T-cell (primary cell): ENCODE results near the gene ADRA2B. TPM values are rescaled to one million over a fixed set of nuclear protein-coding genes. Genes with fewer than 3 reads are reported as not detected.

Experiments used
- ATAC-seq, 4 experiments: fragments of 200-7000 bp in 3 of 4; fragments of 150-1000 bp in 1 of 4; cut with Tn5 transposase; replicated peaks in 1 of 4; 1 replicate in 3 of 4; 2 replicates in 1 of 4; pipeline ENCODE4 v1.10.0; 2021; ENCODE audit warnings: moderate library complexity in 3 of 4, mild to moderate bottlenecking in 2 of 4, moderate number of reproducible peaks in 1 of 4
- CTCF ChIA-PET, 2 donors: fragments of 300-600 bp; sonication (Branson Sonifier 250); formaldehyde crosslinking; loops; one replicate each; lab custom pipeline; 2022; ENCODE audit warnings: antibody characterized with exemption in 2 of 2; lab: Charles Lee
- POLR2A ChIA-PET, 2 donors: fragments of 300-600 bp; sonication (Branson Sonifier 250); formaldehyde crosslinking; loops; one replicate each; lab custom pipeline; 2022; ENCODE audit warnings: antibody characterized with exemption in 2 of 2; lab: Charles Lee
- DNase-seq, 35 experiments: peaks; one replicate each; pipeline versions ENCODE4 v3.0.0 to v3.0.0-alpha.2; 2013 to 2023
- H3K27ac ChIP-seq: one replicate; pipeline ENCODE4 v1.5.1; 2013; ENCODE audit warnings: low read length
- H3K27me3 ChIP-seq, 2 experiments: replicated peaks in 1 of 2; 1 replicate in 1 of 2; 2 replicates in 1 of 2; pipeline versions ENCODE4 v1.6.1 to v1.7.0; 2013; ENCODE audit warnings: low read length in 1 of 2, mixed read lengths in 1 of 2; ENCODE audit not compliant: control insufficient read depth in 2 of 2, insufficient read depth in 2 of 2; ENCODE audit errors: extremely low read depth in 1 of 2
- H3K36me3 ChIP-seq, 2 donors: 1 replicate in 1 of 2; 2 replicates in 1 of 2; pipeline versions ENCODE4 v1.6.1 to v1.7.0; 2013; ENCODE audit warnings: low read length in 1 of 2; ENCODE audit not compliant: control insufficient read depth in 2 of 2, insufficient read depth in 1 of 2; ENCODE audit errors: extremely low read depth in 1 of 2
- H3K4me1 ChIP-seq, 2 experiments: 1 replicate in 1 of 2; 2 replicates in 1 of 2; pipeline versions ENCODE4 v1.6.1 to v1.7.0; 2013; ENCODE audit warnings: low read length in 2 of 2, mixed read lengths in 1 of 2; ENCODE audit not compliant: insufficient read depth in 2 of 2, control insufficient read depth in 1 of 2; ENCODE audit errors: extremely low read depth in 1 of 2
- H3K4me3 ChIP-seq, 2 donors: 1 replicate in 1 of 2; 2 replicates in 1 of 2; pipeline versions ENCODE4 v1.5.1 to v1.7.0; 2013; ENCODE audit warnings: mild to moderate bottlenecking in 2 of 2, low read length in 1 of 2, moderate library complexity in 1 of 2; ENCODE audit not compliant: control insufficient read depth in 1 of 2; ENCODE audit errors: extremely low read depth in 1 of 2
- H3K9me3 ChIP-seq: 2 replicates; pipeline ENCODE4 v1.7.0; 2013
- H3K27ac Mint-ChIP-seq, 2 donors: one replicate each; pipeline ENCODE4 v1.8.0; 2020 to 2021; ENCODE audit warnings: mild to moderate bottlenecking in 2 of 2, mixed read lengths in 2 of 2
- H3K27me3 Mint-ChIP-seq, 2 donors: one replicate each; pipeline ENCODE4 v1.8.0; 2021 to 2022; ENCODE audit warnings: mixed read lengths in 2 of 2
- H3K36me3 Mint-ChIP-seq: one replicate; pipeline ENCODE4 v1.8.0; 2021; ENCODE audit warnings: mixed read lengths
- H3K4me1 Mint-ChIP-seq, 3 donors: one replicate each; pipeline ENCODE4 v1.8.0; 2020 to 2022; ENCODE audit warnings: mixed read lengths in 3 of 3, mild to moderate bottlenecking in 1 of 3
- H3K4me3 Mint-ChIP-seq, 3 donors: one replicate each; pipeline ENCODE4 v1.8.0; 2020 to 2022; ENCODE audit warnings: mild to moderate bottlenecking in 3 of 3, mixed read lengths in 3 of 3, moderate library complexity in 3 of 3
- H3K9me3 Mint-ChIP-seq, 3 donors: one replicate each; pipeline ENCODE4 v1.8.0; 2020 to 2022; ENCODE audit warnings: mixed read lengths in 3 of 3
- WGBS: methylation state at CpG from one replicate; pipeline ENCODE4 v1.1.5; 2013; ENCODE audit warnings: missing lambda C conversion rate; ENCODE audit not compliant: insufficient coverage; 5-methylcytosine and 5-hydroxymethylcytosine counted together
- total RNA-seq, 35 experiments: library from RNA in 6 of 35; stranded (reverse) in 6 of 35; fragments of 120-200 nt in 1 of 35; gene quantifications; one replicate each; pipeline versions ENCODE4 v1.2.1 to v1.2.4 and lab custom pipeline; 2013 to 2026

The ADRA2B gene
- total RNA-seq, 5 donors from 2014 or later (not counting 1 experiment from before 2014, with no cell fraction given) = 0.13 to 0.77 (median 0.18) TPM

- Mint-ChIP-seq H3K4me3 (no peak overlapping the region), H3K27me3 (peaks cover 23 to 32% of the 10 kb centered on the region in 2 donors), H3K36me3 (peaks cover 20% of the 10 kb centered on the region), H3K4me1 (peaks cover 2 to 16% (median 8%) of the 10 kb centered on the region in 3 donors), H3K9me3 (no peaks in the 10 kb centered on the region), H3K27ac (no peak overlapping the region)
- peaks cover 3 to 10% of the 10 kb centered on the region in 2 experiments for H3K4me1 ChIP-seq
- ChIA-PET POLR2A (interaction anchor here in 1 of 2 donors (0.6 kb wide), 1 partner anchor 477 kb away, joined by 11 read pairs; no protein-coding TSS in a partner anchor), CTCF (no interaction called here)
- no peak for DNase-seq
- no peak for ATAC-seq
- H3K36me3 ChIP-seq = peaks cover 0 to 6% of the 10 kb centered on the region in 2 donors
- no peak overlapping the region for H3K4me3 ChIP-seq
- H3K9me3 ChIP-seq = no peaks in the 10 kb centered on the region
- 92% methylated on average over 4 of the region's 4 CpGs for WGBS
- peaks cover 0 to 74% of the 10 kb centered on the region in 2 experiments for H3K27me3 ChIP-seq
- no peak overlapping the region for H3K27ac ChIP-seq
Measured at GRCh38 chr2:96121414-96121813, 5.0 kb upstream of the ADRA2B start.

DNA sequence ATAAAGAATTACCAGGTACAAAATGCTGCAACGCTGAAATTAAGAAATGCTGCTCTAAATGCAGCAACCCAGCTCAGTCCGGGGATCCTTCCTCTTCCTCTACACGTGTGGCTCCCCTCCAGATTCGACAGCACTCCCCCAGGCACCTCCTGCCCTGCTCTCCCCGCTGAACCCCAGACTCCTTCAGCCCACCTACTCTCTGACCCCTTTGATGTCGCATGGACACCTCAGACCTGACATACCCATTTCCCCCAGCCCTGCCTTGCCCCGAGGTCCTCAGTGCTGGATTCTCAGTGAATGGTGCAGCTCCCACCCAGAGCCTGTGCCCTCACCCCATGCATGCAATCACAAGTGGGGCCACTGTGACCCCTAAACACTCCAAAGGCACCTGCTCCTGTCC is 4.6 kb upstream of the ADRA2B start:
- POLR2A ChIA-PET = interaction anchor here in 1 of 2 donors (0.6 kb wide), 1 partner anchor 477 kb away, joined by 11 read pairs; no protein-coding TSS in a partner anchor
- peaks cover 0 to 6% of the 10 kb centered on the region in 2 donors for H3K36me3 ChIP-seq
- peaks cover 0 to 76% of the 10 kb centered on the region in 2 experiments for H3K27me3 ChIP-seq
- H3K4me1 ChIP-seq = peaks cover 3 to 13% of the 10 kb centered on the region in 2 experiments
- no peak for DNase-seq
- CTCF ChIA-PET = no interaction called here
- H3K9me3 ChIP-seq = no peaks in the 10 kb centered on the region
- H3K9me3 Mint-ChIP-seq = no peaks in the 10 kb centered on the region
- no peak for ATAC-seq
- peaks cover 23 to 32% of the 10 kb centered on the region in 2 donors for H3K27me3 Mint-ChIP-seq
- no peak overlapping the region for H3K4me3 Mint-ChIP-seq
- no peak overlapping the region for H3K4me3 ChIP-seq
- H3K27ac Mint-ChIP-seq = no peak overlapping the region
- H3K36me3 Mint-ChIP-seq = peaks cover 17% of the 10 kb centered on the region
- WGBS = 47% methylated on average over 7 of the region's 7 CpGs
- H3K27ac ChIP-seq = no peak overlapping the region
- peaks cover 2 to 16% (median 8%) of the 10 kb centered on the region in 3 donors for H3K4me1 Mint-ChIP-seq

GRCh38 chr2:96120091-96120720 is 3.8 kb upstream of the ADRA2B start:
- H3K4me3 Mint-ChIP-seq = no peak overlapping the region
- no peak for DNase-seq
- Histone ChIP-seq H3K27ac (no peak overlapping the region), H3K4me1 (peaks cover 3 to 15% of the 10 kb centered on the region in 2 experiments), H3K4me3 (no peak overlapping the region), H3K36me3 (peaks cover 0 to 6% of the 10 kb centered on the region in 2 donors), H3K9me3 (no peaks in the 10 kb centered on the region), H3K27me3 (peaks cover 0 to 81% of the 10 kb centered on the region in 2 experiments)
- peaks cover 11% of the 10 kb centered on the region for H3K36me3 Mint-ChIP-seq
- ATAC-seq = no peak
- H3K4me1 Mint-ChIP-seq = peaks cover 6 to 23% (median 16%) of the 10 kb centered on the region in 3 donors
- 30% methylated on average over 7 of the region's 11 CpGs for WGBS
- POLR2A ChIA-PET = no interaction called here
- CTCF ChIA-PET = interaction anchor here (0.6 to 0.7 kb wide), 2 partner anchors 97 to 713 kb away, joined by 4 to 6 read pairs; no protein-coding TSS in a partner anchor
- H3K9me3 Mint-ChIP-seq = no peaks in the 10 kb centered on the region
- peak overlapping the region in 1 of 2 donors; percentile 3 for H3K27ac Mint-ChIP-seq
- peaks cover 23 to 38% of the 10 kb centered on the region in 2 donors for H3K27me3 Mint-ChIP-seq

GRCh38 chr2:96119389-96119751 is 3.0 kb upstream of the ADRA2B start:
- ChIA-PET CTCF (no interaction called here), POLR2A (no interaction called here)
- Mint-ChIP-seq H3K9me3 (no peaks in the 10 kb centered on the region), H3K4me3 (peak overlapping the region in 2 of 3 donors; percentile 9 to 15), H3K4me1 (peaks cover 6 to 23% (median 16%) of the 10 kb centered on the region in 3 donors), H3K36me3 (peaks cover 3% of the 10 kb centered on the region), H3K27ac (peak overlapping the region in 1 of 2 donors; percentile 48), H3K27me3 (peaks cover 19 to 39% of the 10 kb centered on the region in 2 donors)
- ATAC-seq (no peak), DNase-seq (no peak)
- Histone ChIP-seq H3K27me3 (peaks cover 0 to 81% of the 10 kb centered on the region in 2 experiments), H3K4me1 (peaks cover 3 to 15% of the 10 kb centered on the region in 2 experiments), H3K9me3 (no peaks in the 10 kb centered on the region), H3K4me3 (no peak overlapping the region), H3K36me3 (peaks cover 0 to 6% of the 10 kb centered on the region in 2 donors), H3K27ac (no peak overlapping the region)
- 87% methylated on average over 4 of the region's 5 CpGs for WGBS

GRCh38 chr2:96118698-96119388 is 2.5 kb upstream of the ADRA2B start:
- H3K27me3 ChIP-seq = peaks cover 0 to 77% of the 10 kb centered on the region in 2 experiments
- H3K4me3 Mint-ChIP-seq = peak overlapping the region in 2 of 3 donors; percentile 9 to 15
- peak overlapping the region; percentile 28 to 48 for H3K27ac Mint-ChIP-seq
- DNase-seq = no peak
- CTCF ChIA-PET = interaction anchor here (1.3 to 2.9 kb wide), 2 partner anchors 55 to 126 kb away, joined by 4 to 11 read pairs; no protein-coding TSS in a partner anchor
- 92% methylated on average over 12 of the region's 13 CpGs for WGBS
- H3K36me3 Mint-ChIP-seq = no peaks in the 10 kb centered on the region
- no peaks in the 10 kb centered on the region for H3K9me3 ChIP-seq
- ATAC-seq = no peak
- peaks cover 0 to 5% of the 10 kb centered on the region in 2 donors for H3K36me3 ChIP-seq
- no peak overlapping the region for H3K4me3 ChIP-seq
- no peaks in the 10 kb centered on the region for H3K9me3 Mint-ChIP-seq
- peaks cover 19 to 39% of the 10 kb centered on the region in 2 donors for H3K27me3 Mint-ChIP-seq
- H3K27ac ChIP-seq = no peak overlapping the region
- POLR2A ChIA-PET = no interaction called here
- H3K4me1 Mint-ChIP-seq = peaks cover 6 to 23% (median 16%) of the 10 kb centered on the region in 3 donors
- H3K4me1 ChIP-seq = peaks cover 3 to 15% of the 10 kb centered on the region in 2 experiments
